ENCODE data around the gene SLC15A2.

- TF ChIP-seq, protein P1, sequence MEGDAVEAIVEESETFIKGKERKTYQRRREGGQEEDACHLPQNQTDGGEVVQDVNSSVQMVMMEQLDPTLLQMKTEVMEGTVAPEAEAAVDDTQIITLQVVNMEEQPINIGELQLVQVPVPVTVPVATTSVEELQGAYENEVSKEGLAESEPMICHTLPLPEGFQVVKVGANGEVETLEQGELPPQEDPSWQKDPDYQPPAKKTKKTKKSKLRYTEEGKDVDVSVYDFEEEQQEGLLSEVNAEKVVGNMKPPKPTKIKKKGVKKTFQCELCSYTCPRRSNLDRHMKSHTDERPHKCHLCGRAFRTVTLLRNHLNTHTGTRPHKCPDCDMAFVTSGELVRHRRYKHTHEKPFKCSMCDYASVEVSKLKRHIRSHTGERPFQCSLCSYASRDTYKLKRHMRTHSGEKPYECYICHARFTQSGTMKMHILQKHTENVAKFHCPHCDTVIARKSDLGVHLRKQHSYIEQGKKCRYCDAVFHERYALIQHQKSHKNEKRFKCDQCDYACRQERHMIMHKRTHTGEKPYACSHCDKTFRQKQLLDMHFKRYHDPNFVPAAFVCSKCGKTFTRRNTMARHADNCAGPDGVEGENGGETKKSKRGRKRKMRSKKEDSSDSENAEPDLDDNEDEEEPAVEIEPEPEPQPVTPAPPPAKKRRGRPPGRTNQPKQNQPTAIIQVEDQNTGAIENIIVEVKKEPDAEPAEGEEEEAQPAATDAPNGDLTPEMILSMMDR (conservative IDR thresholded peaks at IDR 0.05; ENCODE audit: low read depth in 2 of 2), result no peak
- TF ChIP-seq POLR2AphosphoS5 (IDR thresholded peaks at IDR 0.05; ENCODE audit: low read depth), result no peak
- no peak for TF ChIP-seq EZH2 (IDR thresholded peaks at IDR 0.05; ENCODE audit: low read depth, unreplicated experiment)
- TF ChIP-seq, protein P2, sequence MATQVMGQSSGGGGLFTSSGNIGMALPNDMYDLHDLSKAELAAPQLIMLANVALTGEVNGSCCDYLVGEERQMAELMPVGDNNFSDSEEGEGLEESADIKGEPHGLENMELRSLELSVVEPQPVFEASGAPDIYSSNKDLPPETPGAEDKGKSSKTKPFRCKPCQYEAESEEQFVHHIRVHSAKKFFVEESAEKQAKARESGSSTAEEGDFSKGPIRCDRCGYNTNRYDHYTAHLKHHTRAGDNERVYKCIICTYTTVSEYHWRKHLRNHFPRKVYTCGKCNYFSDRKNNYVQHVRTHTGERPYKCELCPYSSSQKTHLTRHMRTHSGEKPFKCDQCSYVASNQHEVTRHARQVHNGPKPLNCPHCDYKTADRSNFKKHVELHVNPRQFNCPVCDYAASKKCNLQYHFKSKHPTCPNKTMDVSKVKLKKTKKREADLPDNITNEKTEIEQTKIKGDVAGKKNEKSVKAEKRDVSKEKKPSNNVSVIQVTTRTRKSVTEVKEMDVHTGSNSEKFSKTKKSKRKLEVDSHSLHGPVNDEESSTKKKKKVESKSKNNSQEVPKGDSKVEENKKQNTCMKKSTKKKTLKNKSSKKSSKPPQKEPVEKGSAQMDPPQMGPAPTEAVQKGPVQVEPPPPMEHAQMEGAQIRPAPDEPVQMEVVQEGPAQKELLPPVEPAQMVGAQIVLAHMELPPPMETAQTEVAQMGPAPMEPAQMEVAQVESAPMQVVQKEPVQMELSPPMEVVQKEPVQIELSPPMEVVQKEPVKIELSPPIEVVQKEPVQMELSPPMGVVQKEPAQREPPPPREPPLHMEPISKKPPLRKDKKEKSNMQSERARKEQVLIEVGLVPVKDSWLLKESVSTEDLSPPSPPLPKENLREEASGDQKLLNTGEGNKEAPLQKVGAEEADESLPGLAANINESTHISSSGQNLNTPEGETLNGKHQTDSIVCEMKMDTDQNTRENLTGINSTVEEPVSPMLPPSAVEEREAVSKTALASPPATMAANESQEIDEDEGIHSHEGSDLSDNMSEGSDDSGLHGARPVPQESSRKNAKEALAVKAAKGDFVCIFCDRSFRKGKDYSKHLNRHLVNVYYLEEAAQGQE (IDR thresholded peaks at IDR 0.05; ENCODE audit: unreplicated experiment), result no peak
- TF ChIP-seq EZH2phosphoT487 (IDR thresholded peaks at IDR 0.05; ENCODE audit: unreplicated experiment), result no peak
Observed at GRCh38 chr3:121942116-121942786, 48.0 kb downstream of the SLC15A2 start.

All from GM23338 (cell line).